Hematopoietic multipotent progenitor cell treated with erythropoietin and hydrocortisone succinate and interleukin-3 and kit ligand, for 6 days (in vitro differentiated cells): Measurements from ENCODE around the gene SEMA4D.
"Not testable (repeated sequence)": the region's sequence is repeated elsewhere in the genome, so short reads cannot be mapped to it uniquely, and the experiment has no call there.

ENCODE experiments used
- DNase-seq: peaks from one replicate; pipeline ENCODE4 v3.0.0-alpha.2; 2015

SEMA4D gene

GRCh38 chr9:89363311-89363670 lies 134.6 kb downstream of the SEMA4D start:
- no peak for DNase-seq

GRCh38 chr9:89362647-89363310 lies 135.1 kb downstream of the SEMA4D start:
- no peak for DNase-seq

GRCh38 chr9:89361816-89362646 lies 135.9 kb downstream of the SEMA4D start:
- DNase-seq: no peak

- no peak for DNase-seq
Observed at GRCh38 chr9:89361031-89361430, 136.9 kb downstream of the SEMA4D start.

- DNase-seq: no peak
Observed at GRCh38 chr9:89360465-89360864, 137.4 kb downstream of the SEMA4D start.

- DNase-seq: no peak
Observed at GRCh38 chr9:89359751-89360261, 138.1 kb downstream of the SEMA4D start.

GRCh38 chr9:89358985-89359384 lies 138.9 kb downstream of the SEMA4D start:
- DNase-seq: no peak

GRCh38 chr9:89358376-89358916 lies 139.5 kb downstream of the SEMA4D start:
- no peak for DNase-seq

- no peak for DNase-seq
Observed at GRCh38 chr9:89357331-89358197, 140.3 kb downstream of the SEMA4D start.

- no peak for DNase-seq
Observed at GRCh38 chr9:89356782-89357181, 141.1 kb downstream of the SEMA4D start.

GRCh38 chr9:89354471-89354870 lies 143.4 kb downstream of the SEMA4D start:
- DNase-seq: no peak

GRCh38 chr9:89353989-89354388 lies 143.9 kb downstream of the SEMA4D start:
- no peak for DNase-seq

- DNase-seq: no peak
Observed at GRCh38 chr9:89352874-89353649, 144.9 kb downstream of the SEMA4D start.

- no peak for DNase-seq
Observed at GRCh38 chr9:89352451-89352850, 145.5 kb downstream of the SEMA4D start.

GRCh38 chr9:89351584-89352300 lies 146.2 kb downstream of the SEMA4D start:
- no peak for DNase-seq

GRCh38 chr9:89350988-89351557 lies 146.8 kb downstream of the SEMA4D start:
- no peak for DNase-seq

- DNase-seq: no peak
Observed at GRCh38 chr9:89349607-89350006, 148.3 kb downstream of the SEMA4D start.

- no peak for DNase-seq
Observed at GRCh38 chr9:89347651-89348050, 150.3 kb downstream of the SEMA4D start.

GRCh38 chr9:89346696-89347095 lies 151.2 kb downstream of the SEMA4D start:
- no peak for DNase-seq

GRCh38 chr9:89345476-89345875 lies 152.4 kb downstream of the SEMA4D start:
- no peak for DNase-seq

- DNase-seq: not testable (repeated sequence)
Observed at GRCh38 chr9:89343812-89344211, 154.1 kb downstream of the SEMA4D start.
